SJCRH30 (cell line): ENCODE data around the gene TRIM50. TPM values are rescaled to one million over a fixed set of nuclear protein-coding genes. Genes with fewer than 3 reads are reported as not detected.
A peak's percentile ranks its signal among the peaks of the same experiment; 100 is the strongest.

ENCODE experiments used
- DNase-seq, 2 experiments: peaks; one replicate each; pipeline ENCODE4 v3.0.0-alpha.2; 2015 to 2020
- H3K27ac ChIP-seq: fragments of 250-450 bp; sonication (Bioruptor Pico); 2 replicates; pipeline ENCODE4 v1.5.1; 2020; ENCODE audit warnings: mild to moderate bottlenecking, moderate library complexity
- H3K27me3 ChIP-seq: fragments of 250-450 bp; sonication (Bioruptor Pico); 2 replicates; pipeline ENCODE4 v1.5.1; 2020; ENCODE audit warnings: mild to moderate bottlenecking, moderate library complexity
- H3K36me3 ChIP-seq: fragments of 250-450 bp; sonication (Bioruptor Pico); 2 replicates; pipeline ENCODE4 v1.5.1; 2020; ENCODE audit warnings: mild to moderate bottlenecking, moderate library complexity
- H3K4me1 ChIP-seq: fragments of 250-450 bp; sonication (Bioruptor Pico); 2 replicates; pipeline ENCODE4 v1.5.1; 2020; ENCODE audit warnings: mild to moderate bottlenecking, moderate library complexity
- H3K4me3 ChIP-seq: fragments of 250-450 bp; sonication (Bioruptor Pico); 2 replicates; pipeline ENCODE4 v1.5.1; 2020; ENCODE audit warnings: mild to moderate bottlenecking, moderate library complexity
- H3K9me3 ChIP-seq: fragments of 250-450 bp; sonication (Bioruptor Pico); replicated peaks from 2 replicates; pipeline ENCODE4 v1.5.1; 2020; ENCODE audit warnings: mild to moderate bottlenecking, moderate library complexity
- total RNA-seq: library from RNA; depleted of rRNA; stranded (reverse); fragments of >200 nt; shearing (Covaris generic); gene quantifications from 2 replicates; pipeline ENCODE4 v1.2.3, GENCODE V29; 2014

TRIM50 gene
- total RNA-seq, 1 experiment from 2014 or later, result not detected

GRCh38 chr7:73356159-73356558, 28.3 kb upstream of the TRIM50 start:
- no peak overlapping the region for H3K27ac ChIP-seq
- peaks cover 28% of the 10 kb centered on the region for H3K4me1 ChIP-seq

GRCh38 chr7:73354821-73355220, 26.9 kb upstream of the TRIM50 start:
- no peak overlapping the region for H3K4me3 ChIP-seq
- no peak overlapping the region for H3K27ac ChIP-seq
- DNase-seq, result peak in 1 of 2 experiments; percentile 30
- H3K9me3 ChIP-seq, result peaks cover 6% of the 10 kb centered on the region; the same call in 1 of the 2 replicates
- H3K27me3 ChIP-seq, result no peaks in the 10 kb centered on the region
- H3K4me1 ChIP-seq, result peaks cover 38% of the 10 kb centered on the region
- H3K36me3 ChIP-seq, result no peaks in the 10 kb centered on the region

More at GRCh38 chr7:73356159-73356558, 28.3 kb upstream of the TRIM50 start:
- Histone ChIP-seq H3K27me3 (no peaks in the 10 kb centered on the region), H3K4me3 (no peak overlapping the region), H3K36me3 (no peaks in the 10 kb centered on the region), H3K9me3 (peaks cover 6% of the 10 kb centered on the region; the same call in 1 of the 2 replicates)
- no peak for DNase-seq

- no peaks in the 10 kb centered on the region for H3K36me3 ChIP-seq
- H3K27ac ChIP-seq, result no peak overlapping the region
- H3K9me3 ChIP-seq, result peaks cover 6% of the 10 kb centered on the region; the same call in 1 of the 2 replicates
- no peak for DNase-seq
- no peaks in the 10 kb centered on the region for H3K27me3 ChIP-seq
- peaks cover 40% of the 10 kb centered on the region for H3K4me1 ChIP-seq
- H3K4me3 ChIP-seq, result no peak overlapping the region
Observed at GRCh38 chr7:73354196-73354595, 26.3 kb upstream of the TRIM50 start.

- peaks cover 36% of the 10 kb centered on the region for H3K4me1 ChIP-seq
- H3K27me3 ChIP-seq, result no peaks in the 10 kb centered on the region
- peak; percentile 40 to 63 for DNase-seq
- no peaks in the 10 kb centered on the region for H3K36me3 ChIP-seq
- H3K9me3 ChIP-seq, result peaks cover 6% of the 10 kb centered on the region; the same call in 1 of the 2 replicates
- H3K4me3 ChIP-seq, result no peak overlapping the region
- H3K27ac ChIP-seq, result peak overlapping the region; percentile 12; the same call in 1 of the 2 replicates
Observed at GRCh38 chr7:73353243-73353642, 25.4 kb upstream of the TRIM50 start.

GRCh38 chr7:73352784-73353183, 24.9 kb upstream of the TRIM50 start:
- H3K4me3 ChIP-seq, result no peak overlapping the region
- no peak for DNase-seq
- no peaks in the 10 kb centered on the region for H3K27me3 ChIP-seq
- peak overlapping the region; percentile 12; the same call in 1 of the 2 replicates for H3K27ac ChIP-seq
- H3K9me3 ChIP-seq, result peaks cover 6% of the 10 kb centered on the region; the same call in 1 of the 2 replicates
- H3K36me3 ChIP-seq, result no peaks in the 10 kb centered on the region
- H3K4me1 ChIP-seq, result peaks cover 33% of the 10 kb centered on the region

- Histone ChIP-seq H3K4me1 (peaks cover 28% of the 10 kb centered on the region), H3K4me3 (no peak overlapping the region), H3K27ac (no peak overlapping the region), H3K36me3 (no peaks in the 10 kb centered on the region), H3K9me3 (peaks cover 6% of the 10 kb centered on the region; the same call in 1 of the 2 replicates), H3K27me3 (no peaks in the 10 kb centered on the region)
- no peak for DNase-seq
Observed at GRCh38 chr7:73351447-73352167, 23.7 kb upstream of the TRIM50 start.

GRCh38 chr7:73350306-73351068, 22.6 kb upstream of the TRIM50 start:
- Histone ChIP-seq H3K36me3 (no peaks in the 10 kb centered on the region), H3K9me3 (peaks cover 6% of the 10 kb centered on the region; the same call in 1 of the 2 replicates), H3K27ac (no peak overlapping the region), H3K4me3 (no peak overlapping the region), H3K4me1 (peaks cover 32% of the 10 kb centered on the region), H3K27me3 (no peaks in the 10 kb centered on the region)
- peak in 1 of 2 experiments; percentile 29 for DNase-seq

GRCh38 chr7:73349763-73350162, 21.9 kb upstream of the TRIM50 start:
- Histone ChIP-seq H3K27me3 (no peaks in the 10 kb centered on the region), H3K9me3 (peaks cover 6% of the 10 kb centered on the region; the same call in 1 of the 2 replicates), H3K27ac (no peak overlapping the region), H3K36me3 (no peaks in the 10 kb centered on the region), H3K4me3 (no peak overlapping the region), H3K4me1 (peaks cover 35% of the 10 kb centered on the region)
- DNase-seq, result no peak

GRCh38 chr7:73345951-73346350, 18.1 kb upstream of the TRIM50 start:
- no peaks in the 10 kb centered on the region for H3K27me3 ChIP-seq
- peaks cover 28% of the 10 kb centered on the region for H3K4me1 ChIP-seq
- no peak overlapping the region for H3K4me3 ChIP-seq
- no peaks in the 10 kb centered on the region for H3K36me3 ChIP-seq
- H3K27ac ChIP-seq, result no peak overlapping the region
- no peaks in the 10 kb centered on the region for H3K9me3 ChIP-seq
- no peak for DNase-seq

- DNase-seq, result peak in 1 of 2 experiments; percentile 22
- H3K4me1 ChIP-seq, result peaks cover 24% of the 10 kb centered on the region
- H3K27me3 ChIP-seq, result no peaks in the 10 kb centered on the region
- H3K36me3 ChIP-seq, result no peaks in the 10 kb centered on the region
- H3K9me3 ChIP-seq, result no peaks in the 10 kb centered on the region
- H3K27ac ChIP-seq, result no peak overlapping the region
- no peak overlapping the region for H3K4me3 ChIP-seq
Observed at GRCh38 chr7:73345538-73345937, 17.7 kb upstream of the TRIM50 start.

- Histone ChIP-seq H3K9me3 (no peaks in the 10 kb centered on the region), H3K27me3 (no peaks in the 10 kb centered on the region), H3K36me3 (no peaks in the 10 kb centered on the region), H3K27ac (no peak overlapping the region), H3K4me1 (peaks cover 16% of the 10 kb centered on the region), H3K4me3 (no peak overlapping the region)
- no peak for DNase-seq
Observed at GRCh38 chr7:73343671-73344380, 15.9 kb upstream of the TRIM50 start.

GRCh38 chr7:73342645-73343044, 14.8 kb upstream of the TRIM50 start:
- Histone ChIP-seq H3K27ac (no peak overlapping the region), H3K27me3 (no peaks in the 10 kb centered on the region), H3K9me3 (no peaks in the 10 kb centered on the region), H3K36me3 (no peaks in the 10 kb centered on the region), H3K4me1 (peaks cover 16% of the 10 kb centered on the region), H3K4me3 (no peak overlapping the region)
- peak; percentile 48 to 74 for DNase-seq

GRCh38 chr7:73341877-73342276, 14.0 kb upstream of the TRIM50 start:
- Histone ChIP-seq H3K27me3 (no peaks in the 10 kb centered on the region), H3K4me1 (peaks cover 16% of the 10 kb centered on the region), H3K4me3 (no peak overlapping the region), H3K27ac (no peak overlapping the region), H3K36me3 (no peaks in the 10 kb centered on the region), H3K9me3 (no peaks in the 10 kb centered on the region)
- DNase-seq, result peak; percentile 45 to 50

GRCh38 chr7:73340514-73340913, 12.6 kb upstream of the TRIM50 start:
- Histone ChIP-seq H3K36me3 (no peaks in the 10 kb centered on the region), H3K9me3 (no peaks in the 10 kb centered on the region), H3K4me3 (no peak overlapping the region), H3K27me3 (0 out of 2 replicates have a peak, but pooled peaks cover 5% of the 10 kb centered on the region), H3K4me1 (peaks cover 12% of the 10 kb centered on the region), H3K27ac (no peak overlapping the region)
- no peak for DNase-seq
